ENCODE results near the gene ATP5MG. TPM values are rescaled to one million over a fixed set of nuclear protein-coding genes. Genes with fewer than 3 reads are reported as not detected.
"Not testable (repeated sequence)": the region's sequence is repeated elsewhere in the genome, so short reads cannot be mapped to it uniquely, and the experiment has no call there.

The ATP5MG gene
- total RNA-seq, 4 donors from 2014 or later, result 38.1 to 57.1 (median 51.9) TPM

DNA sequence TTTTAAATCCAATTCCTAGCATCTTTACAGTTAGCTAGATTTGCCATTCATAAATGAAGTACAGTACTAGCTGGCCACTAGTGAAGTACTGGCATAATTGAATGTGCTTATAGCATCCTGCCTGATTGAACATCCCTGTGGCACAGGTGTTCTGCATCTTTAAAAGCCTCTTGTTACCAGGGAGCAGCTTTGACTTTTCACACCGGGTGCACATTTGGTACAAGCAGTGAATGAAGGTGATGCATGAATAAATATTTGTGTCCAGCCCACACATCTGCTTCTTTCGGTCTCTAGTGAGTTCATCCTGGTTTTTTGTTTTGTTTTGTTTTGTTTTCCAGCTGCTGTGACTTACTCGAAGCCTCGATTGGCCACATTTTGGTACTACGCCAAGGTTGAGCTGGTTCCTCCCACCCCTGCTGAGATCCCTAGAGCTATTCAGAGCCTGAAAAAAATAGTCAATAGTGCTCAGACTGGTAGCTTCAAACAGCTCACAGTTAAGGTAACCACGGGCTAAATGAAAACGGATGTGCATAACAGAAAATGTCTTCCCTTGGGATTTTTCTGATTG is 5.3 kb downstream of the ATP5MG start:
- TF ChIP-seq, protein P1, sequence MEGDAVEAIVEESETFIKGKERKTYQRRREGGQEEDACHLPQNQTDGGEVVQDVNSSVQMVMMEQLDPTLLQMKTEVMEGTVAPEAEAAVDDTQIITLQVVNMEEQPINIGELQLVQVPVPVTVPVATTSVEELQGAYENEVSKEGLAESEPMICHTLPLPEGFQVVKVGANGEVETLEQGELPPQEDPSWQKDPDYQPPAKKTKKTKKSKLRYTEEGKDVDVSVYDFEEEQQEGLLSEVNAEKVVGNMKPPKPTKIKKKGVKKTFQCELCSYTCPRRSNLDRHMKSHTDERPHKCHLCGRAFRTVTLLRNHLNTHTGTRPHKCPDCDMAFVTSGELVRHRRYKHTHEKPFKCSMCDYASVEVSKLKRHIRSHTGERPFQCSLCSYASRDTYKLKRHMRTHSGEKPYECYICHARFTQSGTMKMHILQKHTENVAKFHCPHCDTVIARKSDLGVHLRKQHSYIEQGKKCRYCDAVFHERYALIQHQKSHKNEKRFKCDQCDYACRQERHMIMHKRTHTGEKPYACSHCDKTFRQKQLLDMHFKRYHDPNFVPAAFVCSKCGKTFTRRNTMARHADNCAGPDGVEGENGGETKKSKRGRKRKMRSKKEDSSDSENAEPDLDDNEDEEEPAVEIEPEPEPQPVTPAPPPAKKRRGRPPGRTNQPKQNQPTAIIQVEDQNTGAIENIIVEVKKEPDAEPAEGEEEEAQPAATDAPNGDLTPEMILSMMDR (IDR thresholded peaks at IDR 0.05), result no peak
- no peak for DNase-seq (ENCODE audit: low spot score)
- no peak for ATAC-seq (ENCODE audit: low FRiP score)

DNA sequence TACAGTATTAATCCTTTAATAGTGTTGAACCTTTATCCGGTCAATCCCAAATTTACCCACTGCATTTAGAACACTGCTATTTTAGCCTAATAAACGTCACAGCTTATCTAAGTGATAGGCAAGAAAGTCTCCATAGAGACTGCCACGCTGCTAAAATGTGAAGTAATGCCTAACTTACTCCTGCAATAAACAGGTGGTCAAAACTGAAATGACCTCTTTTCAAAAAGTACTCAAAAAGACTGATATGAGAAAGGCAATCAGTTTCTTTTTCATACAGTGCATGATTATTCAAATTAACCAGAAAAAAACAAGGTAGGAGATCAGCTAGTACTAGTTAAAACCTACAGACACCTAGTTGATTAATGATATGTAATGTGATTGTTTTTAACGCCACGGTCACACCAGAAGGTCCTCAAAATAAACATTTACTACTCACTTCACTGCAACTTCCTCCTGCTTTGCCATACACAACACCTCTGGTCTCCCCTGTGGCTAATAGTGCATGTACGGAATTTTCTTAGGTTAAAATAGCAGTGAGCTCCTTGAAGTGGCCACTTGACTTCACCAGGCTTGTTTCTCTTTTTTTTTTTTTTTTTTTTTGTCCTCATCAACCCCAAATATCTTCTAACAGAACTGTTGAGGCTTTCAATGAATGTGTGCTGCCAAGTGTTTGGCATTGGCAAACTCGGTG is 8.8 kb downstream of the ATP5MG start:
- TF ChIP-seq, protein P1 (IDR thresholded peaks at IDR 0.05), result no peak
- ATAC-seq (ENCODE audit: low FRiP score) (no peak), DNase-seq (ENCODE audit: low spot score) (no peak)

DNA sequence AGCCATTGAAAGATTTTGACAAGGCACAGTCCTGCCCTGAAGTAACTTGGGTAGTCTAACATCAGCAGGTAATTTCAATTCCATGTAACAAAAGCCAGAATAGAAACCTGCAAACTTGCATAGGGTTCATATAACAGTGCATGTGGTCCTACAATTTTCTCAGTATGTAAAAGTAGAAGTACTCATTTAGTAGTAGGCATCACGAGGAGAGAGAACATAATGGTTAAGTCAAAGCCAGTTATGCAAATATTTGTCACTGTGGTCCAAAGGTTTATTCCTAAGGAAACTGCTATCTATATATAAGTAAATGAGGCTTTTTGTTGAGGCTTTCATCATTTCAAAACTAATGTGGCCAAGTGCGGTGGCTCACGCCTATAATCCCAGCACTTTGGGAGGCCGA is 10.1 kb downstream of the ATP5MG start:
- TF ChIP-seq, protein P1 (IDR thresholded peaks at IDR 0.05), result no peak
- no peak for ATAC-seq (ENCODE audit: low FRiP score)
- DNase-seq (ENCODE audit: low spot score), result no peak

DNA sequence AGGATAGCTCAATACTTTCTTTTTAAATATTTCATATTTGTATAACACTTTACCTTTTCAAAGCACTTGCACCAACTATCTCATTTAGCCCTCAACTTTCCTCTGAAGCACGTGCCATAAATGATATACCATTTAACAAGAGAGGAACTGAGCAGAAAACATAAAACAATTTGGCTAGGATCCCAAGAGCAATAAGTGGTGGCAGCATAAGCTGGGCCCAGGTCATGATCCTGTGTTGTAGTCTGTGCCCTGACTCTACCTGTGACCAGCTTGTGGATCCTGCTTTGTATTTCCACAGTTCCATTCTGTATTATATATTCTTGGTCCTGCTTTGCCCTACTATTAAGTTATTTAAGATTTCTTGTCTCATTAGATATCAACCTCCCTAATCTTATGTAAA is 11.5 kb downstream of the ATP5MG start:
- DNase-seq (ENCODE audit: low spot score) (no peak), ATAC-seq (ENCODE audit: low FRiP score) (no peak)
- TF ChIP-seq, protein P1 (IDR thresholded peaks at IDR 0.05), result no peak

DNA sequence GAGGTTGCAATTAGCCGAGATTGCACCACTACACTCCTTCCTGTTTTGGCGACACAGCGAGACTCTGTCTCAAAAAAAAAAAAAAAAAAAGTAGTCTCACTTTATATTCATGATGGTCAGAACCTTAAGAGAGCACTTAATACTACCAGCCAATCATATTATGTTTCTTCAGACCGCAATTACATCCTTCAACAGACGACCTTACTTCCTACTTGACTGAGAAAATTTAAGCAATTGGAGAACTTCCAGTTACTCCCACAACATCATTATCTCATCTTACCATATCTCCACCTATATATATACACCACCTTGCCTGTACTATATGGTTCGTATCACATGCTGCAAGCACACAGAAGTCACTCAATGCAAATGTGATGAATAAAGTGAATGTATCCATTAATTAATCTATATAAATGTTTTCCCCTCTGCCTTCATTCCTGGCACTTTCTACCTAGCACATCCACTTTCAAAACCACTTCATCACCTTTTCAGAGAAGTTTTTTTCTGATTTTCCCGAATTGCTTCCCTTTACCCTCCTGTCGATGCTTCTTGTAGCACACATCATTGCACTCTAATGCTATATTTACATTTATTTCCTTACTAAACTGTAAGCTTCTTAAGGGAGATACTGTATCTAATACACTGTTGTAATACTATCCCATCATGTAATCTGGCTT is 13.8 kb downstream of the ATP5MG start:
- TF ChIP-seq, protein P1 (IDR thresholded peaks at IDR 0.05), result no peak
- ATAC-seq (ENCODE audit: low FRiP score) (no peak), DNase-seq (ENCODE audit: low spot score) (no peak)

DNA sequence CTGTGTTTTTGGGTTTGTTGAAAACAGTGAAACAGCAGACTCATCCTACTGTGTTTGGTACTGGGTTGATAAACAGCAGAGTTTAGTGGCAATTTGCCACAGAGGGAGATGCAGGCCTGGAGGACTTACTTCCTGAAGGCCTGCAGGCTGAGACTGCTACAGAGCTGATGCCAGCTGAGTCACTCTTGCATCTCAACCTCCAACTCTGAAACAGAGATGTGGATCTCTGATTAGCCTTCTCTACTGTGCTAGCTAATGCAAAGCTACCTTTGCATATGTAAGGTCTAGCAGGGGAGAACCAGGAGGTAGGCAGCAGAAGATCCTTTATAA is 14.3 kb downstream of the ATP5MG start:
- ATAC-seq (ENCODE audit: low FRiP score) (peak; percentile 66), DNase-seq (ENCODE audit: low spot score) (no peak)
- TF ChIP-seq, protein P1 (IDR thresholded peaks at IDR 0.05), result no peak

DNA sequence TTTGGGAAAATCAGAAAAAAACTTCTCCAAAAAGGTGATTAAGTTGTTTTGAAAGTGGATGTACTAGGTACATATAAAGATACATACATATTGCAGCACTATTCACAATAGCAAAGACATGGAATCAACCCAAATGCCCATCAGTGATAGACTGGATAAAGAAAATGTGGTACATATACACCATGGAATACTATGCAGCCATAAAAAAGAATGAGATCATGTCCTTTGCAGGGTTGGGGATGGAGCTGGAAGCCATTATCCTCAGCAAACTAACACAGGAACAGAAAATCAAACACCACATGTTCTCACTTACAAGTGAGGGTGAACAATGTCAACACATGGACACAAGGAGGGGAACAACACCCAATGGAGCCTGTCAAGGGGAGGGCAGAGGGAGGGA is 15.5 kb downstream of the ATP5MG start:
- DNase-seq (ENCODE audit: low spot score); ATAC-seq (ENCODE audit: low FRiP score): not testable (repeated sequence)

All from omental fat pad (tissue), 4 donors.